IMR-90 (cell line): ENCODE results near the gene PCP4. TPM values are rescaled to one million over a fixed set of nuclear protein-coding genes. Genes with fewer than 3 reads are reported as not detected.

Experiments
- ATAC-seq: fragments of 200-7000 bp; cut with Tn5 transposase; 2 replicates; pipeline ENCODE4 v1.9.1; 2020; ENCODE audit warnings: low read depth, mild to moderate bottlenecking, moderate library complexity
- BruUV-seq: library from RNA; stranded (reverse); fragments of 400-500 nt; replicated peaks from 2 replicates; lab custom pipeline; 2021; lab: Mats Ljungman, UMichigan
- CTCF ChIA-PET: fragments of 300-600 bp; formaldehyde crosslinking; extraction: SDS; loops from one replicate; lab custom pipeline; 2021; ENCODE audit warnings: antibody characterized with exemption; lab: Yijun Ruan, JAX
- POLR2A ChIA-PET: fragments of 300-600 bp; sonication (Branson Sonifier 250); formaldehyde crosslinking; loops from one replicate; lab custom pipeline; 2022; ENCODE audit warnings: antibody characterized with exemption; ENCODE audit not compliant: unreplicated experiment; lab: Charles Lee
- DNase-seq: peaks from one replicate; pipeline ENCODE4 v3.0.0; 2013
- H2AFZ ChIP-seq: replicated peaks from 2 replicates; pipeline ENCODE3; 2013; ENCODE audit warnings: low read length, mild to moderate bottlenecking; ENCODE audit not compliant: poor library complexity
- H2AK5ac ChIP-seq: 2 replicates; pipeline ENCODE4 v1.6.1; 2013; ENCODE audit warnings: low read depth, low read length, inconsistent platforms
- H2AK9ac ChIP-seq: replicated peaks from 2 replicates; pipeline ENCODE3; 2013; ENCODE audit warnings: mild to moderate bottlenecking, low read depth, low read length, moderate library complexity; ENCODE audit not compliant: poor library complexity
- H2BK120ac ChIP-seq: 2 replicates; pipeline ENCODE4 v1.6.1; 2013; ENCODE audit warnings: low read depth, low read length, inconsistent platforms
- H2BK15ac ChIP-seq: 3 replicates; pipeline ENCODE4 v1.6.1; 2013; ENCODE audit warnings: low read depth, low read length, inconsistent platforms
- H2BK20ac ChIP-seq: 2 replicates; pipeline ENCODE4 v1.6.1; 2013; ENCODE audit warnings: low read depth, mild to moderate bottlenecking, inconsistent platforms, low read length, moderate library complexity
- H2BK5ac ChIP-seq: 2 replicates; pipeline ENCODE4 v1.6.1; 2013; ENCODE audit warnings: mild to moderate bottlenecking, low read depth, low read length, inconsistent platforms; ENCODE audit not compliant: poor library complexity, severe bottlenecking
- H3K14ac ChIP-seq: replicated peaks from 2 replicates; pipeline ENCODE4 v1.6.1; 2013; ENCODE audit warnings: low read depth, low read length, inconsistent platforms
- H3K18ac ChIP-seq: 2 replicates; pipeline ENCODE4 v1.6.1; 2013; ENCODE audit warnings: low read depth, low read length, control low read depth
- H3K23ac ChIP-seq: 2 replicates; pipeline ENCODE4 v1.6.1; 2013; ENCODE audit warnings: low read depth, low read length, inconsistent platforms
- H3K27ac ChIP-seq: 2 replicates; pipeline ENCODE4 v1.5.1; 2013; ENCODE audit warnings: mild to moderate bottlenecking, control low read depth, low read length; ENCODE audit not compliant: insufficient read depth
- H3K27me3 ChIP-seq: 2 replicates; pipeline ENCODE4 v1.6.1; 2013; ENCODE audit warnings: low read length; ENCODE audit not compliant: control insufficient read depth, insufficient read depth
- H3K36me3 ChIP-seq: 2 replicates; pipeline ENCODE4 v1.6.1; 2013; ENCODE audit warnings: low read length, mixed read lengths; ENCODE audit not compliant: control insufficient read depth, insufficient read depth
- H3K4ac ChIP-seq: 2 replicates; pipeline ENCODE4 v1.6.1; 2013; ENCODE audit warnings: low read depth, low read length, inconsistent platforms
- H3K4me1 ChIP-seq: 2 replicates; pipeline ENCODE4 v1.6.1; 2013; ENCODE audit warnings: low read length, mixed read lengths; ENCODE audit not compliant: control insufficient read depth, insufficient read depth
- H3K4me2 ChIP-seq: 2 replicates; pipeline ENCODE4 v1.6.1; 2013; ENCODE audit warnings: low read depth, mild to moderate bottlenecking, control low read depth, low read length, moderate library complexity
- H3K4me3 ChIP-seq: 2 replicates; pipeline ENCODE4 v1.5.1; 2013; ENCODE audit warnings: low read depth, mild to moderate bottlenecking, control low read depth, low read length, moderate library complexity; ENCODE audit not compliant: insufficient read depth
- H3K56ac ChIP-seq: 2 replicates; pipeline ENCODE4 v1.6.1; 2013; ENCODE audit warnings: low read length, inconsistent platforms; ENCODE audit not compliant: insufficient read depth; ENCODE audit errors: extremely low read depth
- H3K79me1 ChIP-seq, 2 experiments: 2 replicates each; pipeline ENCODE4 v1.6.1; 2013; ENCODE audit warnings: low read length in 2 of 2, inconsistent platforms in 1 of 2, low read depth in 1 of 2
- H3K9ac ChIP-seq: 2 replicates; pipeline ENCODE4 v1.6.1; 2013; ENCODE audit warnings: low read depth, low read length, control low read depth
- H3K9me1 ChIP-seq: 2 replicates; pipeline ENCODE4 v1.6.1; 2013; ENCODE audit warnings: low read length, inconsistent platforms; ENCODE audit not compliant: insufficient read depth
- H3K9me3 ChIP-seq: 2 replicates; pipeline ENCODE4 v1.6.1; 2013; ENCODE audit warnings: low read length; ENCODE audit not compliant: control insufficient read depth, insufficient read depth
- H4K20me1 ChIP-seq: 2 replicates; pipeline ENCODE4 v1.6.1; 2013; ENCODE audit warnings: low read length, inconsistent platforms; ENCODE audit not compliant: insufficient read depth
- H4K5ac ChIP-seq: 2 replicates; pipeline ENCODE4 v1.6.1; 2013; ENCODE audit warnings: mild to moderate bottlenecking, low read depth, low read length, control low read depth
- H4K8ac ChIP-seq, 2 experiments: 2 replicates each; pipeline ENCODE4 v1.6.1; 2013; ENCODE audit warnings: low read depth in 2 of 2, low read length in 2 of 2, control low read depth in 1 of 2, inconsistent platforms in 1 of 2
- H4K91ac ChIP-seq: 2 replicates; pipeline ENCODE4 v1.6.1; 2013; ENCODE audit warnings: low read depth, low read length, inconsistent platforms; ENCODE audit not compliant: insufficient read depth
- BHLHE40 ChIP-seq: fragments of 150-350 bp; IDR thresholded peaks from 2 replicates; pipeline ENCODE4 v1.6.1; 2016; ENCODE audit warnings: mild to moderate bottlenecking, low read depth, low read length
- CEBPB ChIP-seq: IDR thresholded peaks from 2 replicates; pipeline ENCODE4 v1.6.1; 2012; ENCODE audit warnings: low read depth, low read length, improper control_type of control experiment
- CHD1 ChIP-seq: IDR thresholded peaks from 2 replicates; pipeline ENCODE4 v1.6.1; 2012; ENCODE audit warnings: low read depth, low read length, improper control_type of control experiment
- CTCF ChIP-seq: conservative IDR thresholded peaks from 2 replicates; pipeline ENCODE4 v1.5.1; 2012; ENCODE audit warnings: mild to moderate bottlenecking, low read depth, low read length, improper control_type of control experiment
- ELK1 ChIP-seq: fragments of 150-350 bp; IDR thresholded peaks from 2 replicates; pipeline ENCODE4 v1.6.1; 2016; ENCODE audit warnings: low read depth, mild to moderate bottlenecking, low read length, moderate library complexity, borderline replicate concordance
- FOS ChIP-seq: fragments of 150-350 bp; IDR thresholded peaks from 2 replicates; pipeline ENCODE4 v1.6.1; 2016; ENCODE audit warnings: low read depth, low read length
- MAFK ChIP-seq: IDR thresholded peaks from 2 replicates; pipeline ENCODE4 v1.6.1; 2012; ENCODE audit warnings: low read depth, low read length, improper control_type of control experiment
- MAZ ChIP-seq: IDR thresholded peaks from 2 replicates; pipeline ENCODE4 v1.6.1; 2012; ENCODE audit warnings: low read depth, mild to moderate bottlenecking, low read length, improper control_type of control experiment, moderate library complexity, borderline replicate concordance
- MXI1 ChIP-seq: IDR thresholded peaks from 2 replicates; pipeline ENCODE4 v1.6.1; 2012; ENCODE audit warnings: low read depth, mild to moderate bottlenecking, low read length, moderate library complexity, borderline replicate concordance
- NFE2L2 ChIP-seq: fragments of 150-350 bp; IDR thresholded peaks from 2 replicates; pipeline ENCODE4 v1.6.1; 2016; ENCODE audit warnings: low read depth, mild to moderate bottlenecking, low read length
- POLR2A ChIP-seq: IDR thresholded peaks from 2 replicates; pipeline ENCODE4 v1.6.1; 2012; ENCODE audit warnings: mild to moderate bottlenecking, low read depth, low read length
- RAD21 ChIP-seq: IDR thresholded peaks from 2 replicates; pipeline ENCODE4 v1.6.1; 2012; ENCODE audit warnings: low read length, improper control_type of control experiment
- RCOR1 ChIP-seq: IDR thresholded peaks from 2 replicates; pipeline ENCODE4 v1.6.1; 2012; ENCODE audit warnings: mild to moderate bottlenecking, low read length, improper control_type of control experiment; ENCODE audit not compliant: insufficient replicate concordance
- SMC3 ChIP-seq: fragments of 150-350 bp; IDR thresholded peaks from 2 replicates; pipeline ENCODE4 v1.6.1; 2016; ENCODE audit warnings: low read depth, mild to moderate bottlenecking, antibody characterized with exemption, low read length, moderate library complexity
- USF2 ChIP-seq: fragments of 150-350 bp; IDR thresholded peaks from 2 replicates; pipeline ENCODE4 v1.6.1; 2017; ENCODE audit warnings: mild to moderate bottlenecking, antibody characterized with exemption, low read length, low read depth
- WGBS, 2 experiments: methylation state at CpG; one replicate each; pipeline versions ENCODE4 v1.1.5 to v1.1.7; 2013; ENCODE audit warnings: missing lambda C conversion rate in 2 of 2; ENCODE audit not compliant: insufficient read length in 1 of 2; ENCODE audit errors: extremely low coverage in 2 of 2; 5-methylcytosine and 5-hydroxymethylcytosine counted together
- dilution Hi-C: fragments of 300-500 bp; cut with HindIII; formaldehyde crosslinking; loops from one replicate; pipeline ENCODE4 v1.14.3; 2018; ENCODE audit warnings: low sequenced_read_pairs; ENCODE audit not compliant: unreplicated experiment
- in situ Hi-C: fragments of 300-500 bp; cut with MboI; formaldehyde crosslinking; loops from 3 replicates; pipeline ENCODE4 v1.14.3; 2019; ENCODE audit warnings: low sequenced_read_pairs, inconsistent platforms, mixed read lengths
- intact Hi-C: fragments of 100-400 bp; cut with micrococcal nuclease; formaldehyde crosslinking; loops from 2 replicates; pipeline ENCODE4 v1.10.0; 2022
- polyA plus RNA-seq, 3 experiments: library from polyadenylated mRNA; depleted of rRNA; stranded (reverse); fragments of >200 nt; gene quantifications; 2 replicates each; pipeline ENCODE4 v1.2.3, GENCODE V29; 2012; ENCODE audit warnings: low replicate concordance in 1 of 3
- total RNA-seq: library from RNA; depleted of rRNA; stranded (reverse); fragments of >200 nt; gene quantifications from 2 replicates; pipeline ENCODE4 v1.2.3, GENCODE V29; 2012

PCP4 gene
- total and polyA plus RNA-seq, 2 of the 4 experiments (the other 2 are of a cell fraction), result not detected

- Histone ChIP-seq H3K9ac (no peak overlapping the region), H2AK9ac (no peak overlapping the region), H2BK5ac (no peak overlapping the region), H4K20me1 (no peaks in the 10 kb centered on the region), H4K8ac (no peak overlapping the region), H3K27ac (no peak overlapping the region), H3K56ac (no peak overlapping the region), H2BK15ac (no peak overlapping the region), H3K18ac (no peak overlapping the region), H3K79me1 (no peaks in the 10 kb centered on the region), H4K91ac (no peak overlapping the region), H3K14ac (no peak overlapping the region), H3K9me1 (no peaks in the 10 kb centered on the region), H3K9me3 (peaks cover 33% of the 10 kb centered on the region), H3K4ac (no peak overlapping the region), H2AK5ac (no peak overlapping the region), H3K4me3 (no peak overlapping the region), H2BK20ac (no peak overlapping the region), H3K36me3 (no peaks in the 10 kb centered on the region), H3K4me1 (no peaks in the 10 kb centered on the region), H2AFZ (no peak overlapping the region), H3K4me2 (no peak overlapping the region), H4K5ac (no peak overlapping the region), H3K27me3 (no peaks in the 10 kb centered on the region), H2BK120ac (no peak overlapping the region), H3K23ac (no peak overlapping the region)
- intact Hi-C loops (no loop called here), dilution Hi-C loops (no loop called here), in situ Hi-C loops (loop anchor here (25.0 kb wide), 1 partner anchor 115 kb away; no protein-coding TSS in a partner anchor)
- BruUV-seq, result no TSS peak
- WGBS, 2 experiments, result 6% methylated on average over 2 of the region's 4 CpGs; no CpG with 5 or more reads in 1 of the 2 experiments
- no peak for ATAC-seq
- POLR2A ChIA-PET, result no interaction called here
- CTCF ChIA-PET, result no interaction called here
- DNase-seq, result no peak
- TF ChIP-seq MAFK, result no peak
- no peak for TF ChIP-seq RAD21
- TF ChIP-seq POLR2A, result no peak
- no peak for TF ChIP-seq CHD1
- TF ChIP-seq NFE2L2, result no peak
- TF ChIP-seq SMC3, result no peak
- TF ChIP-seq FOS, result no peak
- no peak for TF ChIP-seq BHLHE40
- no peak for TF ChIP-seq MAZ
- no peak for TF ChIP-seq ELK1
- TF ChIP-seq CTCF, result no peak
- no peak for TF ChIP-seq MXI1
- TF ChIP-seq USF2, result no peak
- TF ChIP-seq RCOR1, result no peak
- no peak for TF ChIP-seq CEBPB
Observed at GRCh38 chr21:39972471-39972870, 105.2 kb downstream of the PCP4 start.
